HG02852 (cell line): ENCODE measurements around the gene BARX2.
A peak's percentile ranks its signal among the peaks of the same experiment; 100 is the strongest.

Experiments
- ATAC-seq: cut with Tn5 transposase; IDR thresholded peaks from one replicate; pipeline ENCODE4 v1.9.1; 2021; ENCODE audit warnings: mild to moderate bottlenecking, moderate library complexity; ENCODE audit not compliant: unreplicated experiment

BARX2 gene

DNA sequence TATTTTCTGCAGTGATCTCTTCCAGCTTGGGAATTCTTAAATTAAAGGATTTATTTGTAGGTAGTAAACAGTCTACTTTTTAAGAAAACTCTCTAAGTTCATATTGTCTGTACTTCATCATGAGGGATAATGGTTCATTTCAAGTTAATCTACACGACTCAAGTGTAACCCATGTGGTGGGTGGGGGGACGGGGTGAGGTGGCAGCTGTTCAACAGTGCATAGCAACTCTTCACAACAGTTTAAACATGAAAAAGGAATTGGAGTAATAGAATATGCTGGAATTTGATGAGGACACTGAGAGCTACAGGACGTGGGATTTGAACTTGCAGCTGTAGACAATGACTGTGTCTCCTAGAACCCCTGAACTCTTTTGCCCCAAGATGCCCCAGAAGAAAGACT, 20.8 kb downstream of the BARX2 start:
- no peak for ATAC-seq

GRCh38 chr11:129402206-129403171, 26.8 kb downstream of the BARX2 start:
- no peak for ATAC-seq

DNA sequence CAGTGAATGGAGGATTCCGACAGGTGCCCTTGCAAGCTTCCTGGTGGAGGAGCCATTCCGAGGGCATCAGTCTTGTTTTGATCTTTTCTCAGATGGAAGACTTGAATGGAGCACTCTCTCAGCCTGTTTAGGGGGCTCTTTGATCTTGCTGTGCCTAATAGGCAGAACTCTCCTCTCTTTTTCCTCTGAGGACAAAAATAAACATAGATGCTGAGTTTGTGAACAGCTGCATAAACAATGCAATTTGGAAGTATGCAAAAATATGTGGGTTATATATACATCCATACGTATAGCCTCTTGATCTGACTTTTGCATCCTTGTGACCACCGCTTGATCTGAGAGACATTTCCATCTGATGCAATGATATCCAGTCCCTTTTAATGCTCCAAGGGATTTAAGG, 29.1 kb downstream of the BARX2 start:
- ATAC-seq = no peak

GRCh38 chr11:129408865-129409444, 33.3 kb downstream of the BARX2 start:
- ATAC-seq = no peak

GRCh38 chr11:129410395-129410960, 34.8 kb downstream of the BARX2 start:
- no peak for ATAC-seq

DNA sequence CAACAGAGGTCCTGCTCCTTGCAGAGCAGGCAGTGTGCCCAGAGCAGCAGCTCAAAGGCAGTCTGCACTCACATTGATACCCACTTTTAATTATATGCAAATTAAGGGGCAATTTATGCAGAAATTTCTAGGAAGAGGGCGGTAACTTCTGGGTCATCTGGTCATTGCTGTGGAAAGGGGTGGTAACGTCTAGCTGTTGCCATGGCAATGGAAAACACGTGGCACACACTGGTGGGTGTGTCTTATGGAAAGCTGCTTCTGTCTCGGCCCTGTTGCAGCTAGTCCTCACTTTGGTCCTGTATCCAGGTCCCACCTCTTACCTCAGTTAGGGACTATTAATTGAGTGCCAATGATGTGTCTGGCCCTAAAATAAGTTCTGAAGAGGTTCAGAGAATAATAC, 36.8 kb downstream of the BARX2 start:
- no peak for ATAC-seq

DNA sequence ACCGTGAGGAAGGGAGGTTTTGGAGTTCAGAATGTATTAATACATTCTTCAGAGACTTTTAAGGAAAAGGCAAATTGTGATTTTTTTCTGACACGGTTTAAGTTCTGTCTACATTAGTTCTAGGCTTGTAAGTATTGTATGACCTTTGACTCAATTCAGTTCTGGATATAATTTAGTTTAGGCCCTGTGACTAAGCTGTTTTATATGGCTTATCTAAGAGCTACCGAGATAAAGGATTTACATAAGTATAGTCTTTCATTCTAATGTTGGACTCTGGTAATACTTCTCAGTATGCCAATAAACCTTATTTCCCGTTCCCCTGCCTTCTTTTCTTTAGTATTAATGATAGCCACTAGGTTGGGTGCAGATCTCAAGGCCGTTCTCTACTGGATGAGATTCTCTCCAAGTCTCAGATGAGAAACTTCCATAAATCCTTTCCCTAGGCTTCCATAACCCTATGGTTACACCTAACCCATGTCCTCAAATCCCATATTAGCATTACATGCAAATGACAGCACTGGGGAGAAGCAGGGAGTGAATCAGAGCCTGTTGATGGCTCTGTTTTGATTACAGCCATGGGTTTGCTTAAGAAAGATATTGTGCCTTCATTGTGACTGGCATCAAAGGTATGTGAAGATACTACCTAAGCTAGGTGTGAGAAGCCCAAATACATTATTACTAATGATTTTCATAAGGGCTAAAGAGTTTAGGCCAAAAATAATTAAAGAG, 38.7 kb downstream of the BARX2 start:
- no peak for ATAC-seq

DNA sequence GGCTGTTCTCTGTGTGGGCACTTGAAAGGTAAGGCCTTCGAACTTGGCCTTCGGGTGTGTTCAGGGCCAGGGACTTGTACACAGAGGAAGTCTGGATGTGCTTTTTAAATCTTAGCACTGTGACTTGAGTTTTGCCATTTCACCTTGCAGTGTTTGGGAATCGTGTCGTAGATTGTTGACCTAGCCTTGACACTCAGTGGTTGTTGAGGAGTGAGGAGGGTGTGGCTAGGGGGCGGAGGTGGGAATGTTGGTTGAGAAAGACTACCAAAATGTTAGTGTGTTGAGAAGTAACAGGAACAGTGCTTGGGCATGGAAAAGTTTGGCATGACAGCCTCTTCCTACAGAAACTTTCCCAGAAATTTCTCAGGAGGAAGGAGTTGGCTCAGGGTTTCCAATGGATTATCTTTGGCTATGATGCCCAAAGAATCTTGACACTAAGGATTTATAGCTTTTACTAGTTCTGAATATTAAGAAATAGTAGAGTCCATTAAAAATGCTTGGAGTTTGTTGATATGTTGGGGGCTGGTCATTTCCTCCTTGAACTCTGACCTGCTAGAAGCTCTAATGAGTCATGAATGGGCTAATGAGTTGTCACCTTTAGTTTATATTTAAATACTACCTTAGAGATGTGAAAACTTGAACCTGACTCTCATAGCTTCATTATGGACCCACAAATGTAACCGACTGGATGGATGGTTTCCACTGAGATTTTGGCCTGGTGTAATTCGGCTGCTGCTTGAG, 40.6 kb downstream of the BARX2 start:
- no peak for ATAC-seq

GRCh38 chr11:129417458-129417857, 41.8 kb downstream of the BARX2 start:
- ATAC-seq = peak; percentile 30

- peak; percentile 88 for ATAC-seq
These were observed 42.4 kb downstream of the BARX2 start for GRCh38 chr11:129418039-129418438.

GRCh38 chr11:129419386-129419785, 43.7 kb downstream of the BARX2 start:
- ATAC-seq = no peak

DNA sequence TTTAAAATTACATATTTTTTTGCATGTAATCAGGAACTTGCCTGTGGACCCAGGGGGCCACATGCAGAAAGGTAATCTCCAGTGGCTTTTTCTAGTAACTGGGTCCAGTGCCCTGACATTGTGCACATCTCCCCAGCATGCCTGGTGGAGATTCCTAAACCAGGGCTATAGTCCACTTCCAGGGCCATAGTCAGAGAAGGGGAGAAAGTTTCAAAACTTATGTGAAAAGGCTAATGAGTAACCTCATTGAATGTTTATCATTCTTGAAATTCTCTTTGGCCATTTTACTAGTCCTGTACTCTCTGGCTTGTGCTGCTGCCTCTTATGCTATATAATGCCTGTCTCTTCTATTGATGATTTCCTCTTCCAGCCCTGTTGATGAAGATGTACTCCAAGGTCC, 47.8 kb downstream of the BARX2 start:
- ATAC-seq = no peak

- no peak for ATAC-seq
These were observed 49.6 kb downstream of the BARX2 start for GRCh38 chr11:129425214-129425613.

GRCh38 chr11:129426038-129426437, 50.4 kb downstream of the BARX2 start:
- ATAC-seq = no peak

DNA sequence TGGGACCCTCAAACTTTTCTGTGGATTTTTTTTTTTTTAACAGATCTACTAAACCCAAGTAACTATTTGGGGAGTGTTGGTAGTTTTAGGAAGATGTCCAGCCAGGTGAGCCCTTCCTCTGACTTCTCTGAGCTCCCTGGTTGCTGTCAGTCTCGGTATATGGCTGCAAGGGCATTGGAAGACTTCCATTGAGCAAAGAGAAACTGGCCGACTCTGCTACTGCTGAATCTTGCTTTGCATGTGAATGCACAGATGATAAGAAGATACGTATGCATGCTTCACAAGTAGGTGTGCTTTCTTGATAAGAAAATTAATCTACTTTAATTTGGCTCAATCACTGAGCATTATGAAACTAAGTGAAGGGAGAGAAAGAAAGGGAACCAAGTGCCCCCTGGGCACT, 51.1 kb downstream of the BARX2 start:
- ATAC-seq = no peak

DNA sequence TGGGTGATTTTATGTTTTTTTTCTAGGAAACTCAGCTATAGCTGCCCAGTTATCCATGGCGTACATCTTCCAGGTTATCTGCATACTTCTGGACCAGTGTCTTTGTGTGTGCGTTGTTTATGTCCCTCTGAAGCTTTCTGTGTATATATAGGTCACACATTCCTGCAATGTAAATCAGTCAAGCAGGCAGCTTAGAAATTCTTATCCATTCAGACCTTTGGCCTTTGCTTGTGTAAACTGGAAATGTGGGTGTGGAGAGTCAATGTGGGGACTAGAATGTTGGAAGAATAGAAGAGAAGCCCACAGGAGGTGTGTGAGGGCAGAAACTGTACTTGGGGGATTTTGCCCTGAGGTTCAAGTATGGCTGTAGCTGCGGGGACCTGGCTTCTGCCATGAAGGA, 51.7 kb downstream of the BARX2 start:
- ATAC-seq = no peak

DNA sequence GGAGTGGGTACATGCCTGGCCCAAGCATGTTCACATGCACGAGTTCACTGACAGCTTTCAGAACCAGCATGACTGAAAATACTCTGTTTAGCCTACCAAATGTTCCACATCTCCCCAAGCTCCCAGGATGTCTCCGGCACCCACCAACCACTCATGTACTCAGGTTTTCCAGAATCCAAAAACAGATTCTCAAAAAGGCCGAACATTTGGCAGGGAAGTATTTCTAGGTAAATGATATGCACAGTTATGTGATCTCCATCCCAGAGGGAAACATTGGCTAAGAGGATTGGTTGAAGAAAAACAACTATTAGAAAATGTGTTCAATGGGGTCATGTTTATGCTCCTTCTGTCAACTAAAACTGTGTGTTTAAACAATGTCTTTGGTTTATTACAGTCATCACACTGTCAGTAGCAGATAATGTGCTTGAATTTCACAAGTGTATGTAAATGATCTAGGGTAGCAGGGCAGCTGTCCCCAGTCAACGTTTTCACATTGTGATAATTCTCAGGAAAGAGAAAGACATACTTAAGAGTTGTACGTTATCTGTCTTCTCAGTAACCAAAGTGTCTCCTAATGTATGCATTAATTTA, 52.3 kb downstream of the BARX2 start:
- no peak for ATAC-seq

- no peak for ATAC-seq
These were observed 52.9 kb downstream of the BARX2 start for GRCh38 chr11:129428557-129428956.

GRCh38 chr11:129434641-129435498, 59.2 kb downstream of the BARX2 start:
- no peak for ATAC-seq
